BLaER1 (cell line): ENCODE results near the gene RPS5.

ENCODE experiments used
- H3K27ac ChIP-seq: shearing (Covaris generic); formaldehyde crosslinking; 2 replicates; pipeline ENCODE4 v1.8.1; 2022
- H3K27me3 ChIP-seq: shearing (Covaris generic); formaldehyde crosslinking; 2 replicates; pipeline ENCODE4 v1.8.1; 2022
- H3K36me3 ChIP-seq: shearing (Covaris generic); formaldehyde crosslinking; 2 replicates; pipeline ENCODE4 v1.8.1; 2022
- H3K4me1 ChIP-seq: shearing (Covaris generic); formaldehyde crosslinking; 2 replicates; pipeline ENCODE4 v1.8.1; 2022
- H3K4me2 ChIP-seq: shearing (Covaris generic); formaldehyde crosslinking; 2 replicates; pipeline ENCODE4 v1.8.1; 2022
- H3K4me3 ChIP-seq: shearing (Covaris generic); formaldehyde crosslinking; 2 replicates; pipeline ENCODE4 v1.8.1; 2022
- H3K9ac ChIP-seq: shearing (Covaris generic); formaldehyde crosslinking; 2 replicates; pipeline ENCODE4 v1.8.1; 2022
- H3K9me3 ChIP-seq: shearing (Covaris generic); formaldehyde crosslinking; 2 replicates; pipeline ENCODE4 v1.8.1; 2022
- H4K20me1 ChIP-seq: shearing (Covaris generic); formaldehyde crosslinking; 2 replicates; pipeline ENCODE4 v1.8.1; 2022
- Cebpa-rat ChIP-seq: shearing (Covaris generic); IDR thresholded peaks from 2 replicates; pipeline ENCODE4 v1.8.1; 2022

Gene RPS5

DNA sequence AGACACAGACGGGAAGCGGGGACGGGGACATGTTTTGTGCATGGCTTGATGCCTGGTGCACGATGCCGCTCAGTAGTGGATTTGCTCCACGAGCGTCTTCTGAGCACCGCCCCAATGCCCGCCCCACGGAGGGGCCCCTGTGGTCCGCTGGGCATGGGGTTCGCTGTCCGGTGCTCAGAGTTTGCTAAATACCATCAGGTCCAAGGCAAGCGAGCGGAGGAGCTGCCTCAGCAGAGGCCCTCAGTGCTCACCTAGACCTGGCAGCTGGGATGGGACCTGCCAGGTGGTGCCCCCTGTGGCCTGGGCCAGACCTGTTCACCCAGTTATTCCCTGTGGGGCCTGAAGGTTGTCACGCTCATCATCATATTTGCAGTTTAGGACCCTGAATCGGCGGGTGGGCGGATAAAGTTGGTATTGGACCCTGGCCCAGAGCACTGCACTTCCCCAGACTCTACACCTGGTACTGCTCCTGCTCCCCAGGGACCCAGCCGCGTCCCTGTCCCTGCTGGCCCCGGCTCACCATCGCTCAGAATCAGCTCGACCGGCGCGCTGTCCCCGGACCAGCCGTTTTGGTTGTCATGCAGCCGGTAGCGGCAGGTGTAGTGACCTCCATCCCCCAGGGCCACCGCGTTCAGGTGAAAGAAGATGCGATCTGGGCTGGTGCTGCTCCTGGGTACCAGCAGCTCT is 36.1 kb upstream of the RPS5 start:
- Histone ChIP-seq H3K9me3 (no peaks in the 10 kb centered on the region), H3K27me3 (peaks cover 11% of the 10 kb centered on the region), H3K4me3 (peak overlapping the region; percentile 73), H3K4me1 (peaks cover 58% of the 10 kb centered on the region), H3K4me2 (peak overlapping the region; percentile 83), H3K27ac (peak overlapping the region; percentile 98), H3K9ac (peak overlapping the region; percentile 72; the same call in 1 of the 2 replicates), H4K20me1 (peaks cover 50% of the 10 kb centered on the region), H3K36me3 (peaks cover 34% of the 10 kb centered on the region)
- no peak for TF ChIP-seq Cebpa-rat

DNA sequence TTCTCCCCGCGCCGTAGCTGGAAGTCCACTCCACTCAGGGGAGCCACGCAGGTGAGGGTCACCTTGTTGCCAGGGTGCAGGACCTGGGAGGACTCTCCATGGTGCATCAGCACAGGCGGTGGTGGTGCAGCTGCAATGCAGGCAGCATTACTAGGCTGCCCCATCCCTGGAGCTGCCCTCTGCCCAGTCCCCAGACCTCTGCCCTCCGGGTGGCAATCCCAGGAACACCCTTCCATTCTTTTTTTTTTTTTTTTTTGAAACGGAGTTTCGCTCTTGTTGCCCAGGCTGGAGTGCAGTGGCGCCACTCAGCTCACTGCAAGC is 35.6 kb upstream of the RPS5 start:
- H3K36me3 ChIP-seq, result peaks cover 32% of the 10 kb centered on the region
- H3K27me3 ChIP-seq, result peaks cover 16% of the 10 kb centered on the region
- H4K20me1 ChIP-seq, result peaks cover 51% of the 10 kb centered on the region
- TF ChIP-seq Cebpa-rat, result no peak
- H3K4me2 ChIP-seq, result peak overlapping the region; percentile 83; the same call in 1 of the 2 replicates
- H3K27ac ChIP-seq, result no peak overlapping the region
- peaks cover 58% of the 10 kb centered on the region for H3K4me1 ChIP-seq
- H3K9ac ChIP-seq, result no peak overlapping the region
- no peak overlapping the region for H3K4me3 ChIP-seq
- no peaks in the 10 kb centered on the region for H3K9me3 ChIP-seq

DNA sequence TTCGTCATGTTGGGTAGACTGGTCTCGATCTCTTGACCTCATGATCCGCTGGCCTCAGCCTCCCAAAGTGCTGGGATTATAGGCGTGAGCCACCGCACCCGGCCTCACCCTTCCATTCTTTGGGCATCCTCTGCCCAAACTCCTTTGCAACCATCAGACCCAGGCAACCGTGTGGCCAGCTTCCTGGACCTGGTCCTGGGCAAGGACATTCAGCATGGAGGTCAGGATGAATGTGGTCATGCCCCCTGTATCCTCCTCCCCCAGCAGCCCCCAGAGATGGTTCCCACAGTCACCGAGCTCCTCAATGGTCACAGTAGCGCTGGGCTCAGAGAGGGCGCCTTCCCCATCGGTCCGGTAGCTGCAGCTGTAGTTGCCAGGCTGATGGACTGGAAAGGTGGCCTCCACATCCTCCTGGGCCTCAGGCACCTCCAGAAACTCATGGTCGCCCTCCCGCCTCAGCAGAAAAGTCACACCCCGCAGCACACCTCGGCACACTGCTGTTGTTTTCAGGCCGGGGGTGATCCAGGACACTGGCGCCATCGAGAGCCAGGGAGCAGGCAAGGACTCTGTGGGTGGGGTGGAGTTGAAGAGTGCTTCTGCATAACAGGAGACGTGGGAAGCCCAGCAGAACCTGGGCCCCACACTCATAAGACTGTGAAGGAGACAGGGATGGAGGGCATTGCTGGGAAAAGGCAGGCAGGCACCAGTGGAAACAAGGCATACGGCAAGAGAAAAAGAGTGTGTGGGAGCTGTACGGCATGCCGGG is 34.9 kb upstream of the RPS5 start:
- no peak for TF ChIP-seq Cebpa-rat
- peaks cover 32% of the 10 kb centered on the region for H3K36me3 ChIP-seq
- H4K20me1 ChIP-seq, result peaks cover 51% of the 10 kb centered on the region
- H3K4me1 ChIP-seq, result peaks cover 62% of the 10 kb centered on the region
- no peak overlapping the region for H3K4me3 ChIP-seq
- no peaks in the 10 kb centered on the region for H3K9me3 ChIP-seq
- H3K27ac ChIP-seq, result no peak overlapping the region
- no peak overlapping the region for H3K4me2 ChIP-seq
- H3K9ac ChIP-seq, result no peak overlapping the region
- H3K27me3 ChIP-seq, result peaks cover 22% of the 10 kb centered on the region

DNA sequence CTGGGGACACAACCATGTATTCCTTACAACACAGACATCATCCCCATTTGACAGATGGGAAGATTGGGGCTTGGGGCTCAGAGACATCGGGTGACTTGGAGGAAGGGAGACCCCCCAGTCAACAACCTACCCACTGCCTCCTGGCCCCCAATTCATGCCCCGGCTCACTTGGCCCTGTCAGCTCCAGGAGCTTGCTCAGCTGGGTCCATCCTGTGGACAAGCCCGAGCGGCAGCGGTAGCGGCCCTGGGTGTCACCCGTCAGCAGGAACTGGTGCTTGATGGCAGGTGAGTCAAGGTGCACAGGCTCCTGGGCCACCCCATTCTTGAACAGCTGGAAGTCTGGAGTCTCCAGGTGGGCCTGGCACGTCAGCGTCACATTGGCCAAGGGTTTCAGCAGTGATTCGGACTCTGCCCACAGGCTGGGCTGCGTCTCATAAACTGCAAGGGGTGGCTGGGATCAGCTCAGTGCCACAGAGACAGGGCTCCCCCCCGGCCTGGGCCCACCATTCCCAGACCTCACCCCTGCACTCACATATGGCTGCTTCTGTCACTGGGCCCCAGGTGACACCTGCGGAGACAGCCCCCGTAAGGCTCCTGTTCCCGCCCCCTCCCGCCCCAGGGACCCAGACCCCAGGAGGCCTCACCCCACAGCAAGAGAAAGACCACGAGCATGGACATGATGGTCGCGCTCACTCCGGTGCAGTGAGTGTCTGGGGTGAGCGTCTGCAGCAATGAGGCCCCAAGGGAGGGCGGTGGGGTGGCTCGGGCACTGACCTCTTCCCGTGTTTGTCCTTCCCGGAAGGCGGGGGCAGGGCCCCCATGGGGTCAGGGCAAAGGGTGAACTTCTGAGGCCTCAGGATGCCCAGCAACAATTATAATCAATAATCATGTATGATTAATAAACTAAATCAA is 34.1 kb upstream of the RPS5 start, which contains the start of gene A1BG:
A1BG (minus strand) TSS at position 733 of the 912 bp plus-strand sequence; CDS start at position 678, 55 bp downstream.
- H3K4me1 ChIP-seq, result peaks cover 70% of the 10 kb centered on the region
- no peak within 1 kb of the TSS for H3K4me3 ChIP-seq
- peaks cover 51% of the 10 kb centered on the region for H4K20me1 ChIP-seq
- TF ChIP-seq Cebpa-rat, result no peak
- H3K27me3 ChIP-seq, result peaks cover 31% of the 10 kb centered on the region
- H3K27ac ChIP-seq, result no peak within 1 kb of the TSS
- H3K9me3 ChIP-seq, result no peaks in the 10 kb centered on the region
- no peak within 1 kb of the TSS for H3K9ac ChIP-seq
- H3K36me3 ChIP-seq, result peaks cover 32% of the 10 kb centered on the region
- H3K4me2 ChIP-seq, result no peak within 1 kb of the TSS

DNA sequence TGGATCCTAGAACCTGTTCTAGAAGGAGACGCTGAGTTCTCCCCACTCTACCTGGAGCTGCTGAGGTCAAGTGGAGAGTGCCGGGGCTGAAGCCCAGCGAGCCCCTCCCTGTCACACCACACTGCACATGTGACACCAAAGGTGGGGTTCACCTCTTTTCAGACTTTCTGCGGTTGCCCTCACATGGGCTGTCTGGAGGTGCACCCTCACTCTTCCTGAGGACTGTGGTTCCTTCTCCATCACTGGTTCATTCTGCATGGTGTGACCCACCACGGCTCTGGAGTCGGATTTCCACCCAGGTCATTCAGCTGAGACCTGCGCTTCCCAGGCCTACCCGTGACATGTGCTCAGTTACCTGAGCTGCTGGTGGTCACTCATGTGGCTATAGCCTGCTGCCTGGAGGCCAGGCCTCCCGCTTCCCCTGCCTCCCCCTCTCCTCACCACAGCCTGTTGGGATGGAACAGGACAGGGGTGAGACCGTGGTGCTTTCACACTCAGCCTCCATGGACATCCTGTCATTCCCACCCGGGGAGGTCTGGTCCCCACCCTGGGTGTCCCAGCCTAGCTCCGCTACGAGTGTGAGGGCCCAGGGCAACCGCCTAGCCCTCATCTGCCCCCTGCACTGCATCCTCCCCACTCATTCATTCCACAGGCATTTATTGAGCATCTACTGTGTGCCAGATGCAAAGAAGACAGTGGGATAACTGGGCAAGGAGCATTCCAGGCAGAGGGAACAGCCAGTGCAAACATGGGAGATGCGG is 33.2 kb upstream of the RPS5 start:
- Histone ChIP-seq H3K4me1 (peaks cover 70% of the 10 kb centered on the region), H3K36me3 (peaks cover 32% of the 10 kb centered on the region), H4K20me1 (peaks cover 51% of the 10 kb centered on the region), H3K9me3 (no peaks in the 10 kb centered on the region), H3K27me3 (peaks cover 33% of the 10 kb centered on the region), H3K9ac (no peak overlapping the region), H3K4me3 (no peak overlapping the region), H3K27ac (no peak overlapping the region), H3K4me2 (no peak overlapping the region)
- TF ChIP-seq Cebpa-rat, result no peak

DNA sequence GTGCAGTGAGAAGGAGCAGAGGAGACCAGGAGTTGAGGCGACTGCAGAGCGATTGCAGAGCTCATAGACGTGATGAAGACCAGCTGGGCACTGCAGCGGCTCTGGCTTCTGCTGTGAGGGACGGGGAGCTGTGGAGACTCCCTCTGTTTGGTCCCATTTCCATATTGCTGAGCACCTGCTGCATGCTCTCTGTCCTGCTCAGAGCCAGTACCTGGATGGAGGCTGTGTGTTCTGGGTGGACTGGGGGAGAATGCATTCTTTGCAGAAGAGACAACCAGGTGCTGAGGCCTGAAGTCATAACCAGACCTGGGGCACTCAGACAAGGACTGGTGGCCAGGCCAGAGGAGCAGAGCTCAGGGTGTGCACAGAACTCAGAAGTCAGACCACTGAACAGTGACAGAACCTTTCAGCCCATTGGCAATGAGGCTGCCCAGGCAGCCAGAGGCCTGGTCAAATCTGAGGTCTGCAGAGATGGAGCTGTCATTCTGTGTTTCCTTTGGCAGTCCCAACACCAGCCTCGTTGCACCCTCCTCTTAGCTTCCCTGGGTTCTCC is 32.5 kb upstream of the RPS5 start:
- Histone ChIP-seq H3K9ac (no peak overlapping the region), H3K4me3 (no peak overlapping the region), H3K27me3 (peaks cover 33% of the 10 kb centered on the region), H3K4me2 (no peak overlapping the region), H3K4me1 (peaks cover 69% of the 10 kb centered on the region), H3K9me3 (no peaks in the 10 kb centered on the region), H4K20me1 (peaks cover 51% of the 10 kb centered on the region), H3K27ac (no peak overlapping the region), H3K36me3 (peaks cover 32% of the 10 kb centered on the region)
- TF ChIP-seq Cebpa-rat, result no peak

DNA sequence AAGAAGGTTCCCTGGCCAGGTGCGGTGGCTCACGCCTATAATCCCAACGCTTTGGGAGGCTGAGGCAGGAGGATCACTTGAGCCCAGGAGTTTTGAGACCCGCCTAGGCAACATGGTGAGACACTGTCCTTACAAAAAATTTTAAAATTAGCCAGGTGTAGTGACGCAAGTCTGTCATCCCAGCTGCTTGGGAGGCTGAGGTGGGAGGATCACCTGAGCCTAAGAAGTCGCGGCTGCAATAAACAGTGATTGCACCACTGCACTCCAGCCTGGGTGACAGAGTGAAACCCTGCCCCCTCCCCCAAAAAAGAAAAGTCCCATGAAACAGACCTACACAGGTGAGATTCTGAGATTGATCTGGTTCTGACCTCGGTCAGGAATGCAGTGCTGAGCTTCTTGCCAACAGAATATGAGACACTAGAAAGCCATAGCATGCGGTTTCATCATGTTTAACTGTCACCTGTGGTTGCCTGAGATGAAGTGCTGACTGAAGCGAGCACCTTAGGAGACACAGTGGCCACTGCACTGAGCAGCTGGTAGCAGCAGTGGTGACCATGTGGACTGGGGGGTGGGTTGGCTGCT is 31.8 kb upstream of the RPS5 start:
- Histone ChIP-seq H3K27ac (no peak overlapping the region), H3K36me3 (peaks cover 32% of the 10 kb centered on the region), H4K20me1 (peaks cover 51% of the 10 kb centered on the region), H3K4me3 (no peak overlapping the region), H3K4me1 (peaks cover 67% of the 10 kb centered on the region), H3K9me3 (no peaks in the 10 kb centered on the region), H3K9ac (no peak overlapping the region), H3K4me2 (peak overlapping the region; percentile 84), H3K27me3 (peaks cover 33% of the 10 kb centered on the region)
- TF ChIP-seq Cebpa-rat, result no peak

DNA sequence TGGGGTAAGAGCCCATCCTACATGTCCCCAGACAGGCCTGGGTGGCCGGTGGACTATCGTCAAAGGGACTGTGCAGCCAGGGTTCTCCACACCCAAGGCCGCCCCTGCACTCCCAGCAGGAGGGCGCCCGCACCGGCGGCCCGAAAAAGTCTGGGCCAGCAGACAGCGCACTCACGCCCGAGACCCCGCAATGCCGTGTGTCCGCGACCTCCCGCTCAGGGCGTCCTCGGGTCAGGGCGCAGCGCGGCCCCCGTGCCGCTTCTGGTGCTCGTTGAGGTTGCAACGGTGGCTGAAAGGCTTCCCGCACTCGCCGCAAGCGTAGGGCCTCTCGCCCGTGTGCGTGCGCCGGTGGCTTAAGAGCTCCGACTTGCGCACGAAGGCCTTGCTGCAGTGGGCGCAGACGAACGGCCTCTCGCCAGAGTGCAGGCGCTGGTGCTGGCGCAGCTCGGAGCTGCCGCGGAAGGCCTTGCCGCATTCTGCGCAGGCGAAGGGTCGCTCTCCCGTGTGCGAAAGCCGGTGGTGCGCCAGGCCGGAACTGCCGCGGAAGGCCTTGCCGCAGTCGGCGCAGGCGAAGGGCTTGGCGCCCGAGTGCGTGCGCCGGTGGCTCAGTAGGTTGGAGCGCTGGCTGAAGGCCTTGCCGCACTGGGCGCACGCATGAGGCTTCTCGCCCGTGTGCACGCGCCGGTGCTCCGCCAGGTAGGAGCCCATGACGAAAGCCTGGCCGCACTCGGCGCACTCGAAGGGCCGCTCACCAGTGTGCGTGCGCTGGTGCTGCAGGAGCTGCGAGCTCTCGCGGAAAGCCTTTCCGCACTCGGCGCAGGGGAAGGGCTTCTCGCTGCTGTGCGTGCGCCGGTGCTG is 30.9 kb upstream of the RPS5 start:
- H3K9ac ChIP-seq, result peak overlapping the region; percentile 52
- H3K36me3 ChIP-seq, result peaks cover 27% of the 10 kb centered on the region
- no peak for TF ChIP-seq Cebpa-rat
- H4K20me1 ChIP-seq, result peaks cover 44% of the 10 kb centered on the region
- H3K9me3 ChIP-seq, result no peaks in the 10 kb centered on the region
- no peak overlapping the region for H3K27ac ChIP-seq
- peak overlapping the region; percentile 84 for H3K4me2 ChIP-seq
- H3K27me3 ChIP-seq, result peaks cover 33% of the 10 kb centered on the region
- peak overlapping the region; percentile 58 for H3K4me3 ChIP-seq
- peaks cover 62% of the 10 kb centered on the region for H3K4me1 ChIP-seq
